HG03064 (cell line): Measurements from ENCODE around the gene UBAC1.
"Not testable (repeated sequence)": the region's sequence is repeated elsewhere in the genome, so short reads cannot be mapped to it uniquely, and the experiment has no call there.

Experiments
- ATAC-seq: cut with Tn5 transposase; IDR thresholded peaks from one replicate; pipeline ENCODE4 v1.9.1; 2021; ENCODE audit warnings: low read depth; ENCODE audit not compliant: unreplicated experiment

Gene UBAC1

DNA sequence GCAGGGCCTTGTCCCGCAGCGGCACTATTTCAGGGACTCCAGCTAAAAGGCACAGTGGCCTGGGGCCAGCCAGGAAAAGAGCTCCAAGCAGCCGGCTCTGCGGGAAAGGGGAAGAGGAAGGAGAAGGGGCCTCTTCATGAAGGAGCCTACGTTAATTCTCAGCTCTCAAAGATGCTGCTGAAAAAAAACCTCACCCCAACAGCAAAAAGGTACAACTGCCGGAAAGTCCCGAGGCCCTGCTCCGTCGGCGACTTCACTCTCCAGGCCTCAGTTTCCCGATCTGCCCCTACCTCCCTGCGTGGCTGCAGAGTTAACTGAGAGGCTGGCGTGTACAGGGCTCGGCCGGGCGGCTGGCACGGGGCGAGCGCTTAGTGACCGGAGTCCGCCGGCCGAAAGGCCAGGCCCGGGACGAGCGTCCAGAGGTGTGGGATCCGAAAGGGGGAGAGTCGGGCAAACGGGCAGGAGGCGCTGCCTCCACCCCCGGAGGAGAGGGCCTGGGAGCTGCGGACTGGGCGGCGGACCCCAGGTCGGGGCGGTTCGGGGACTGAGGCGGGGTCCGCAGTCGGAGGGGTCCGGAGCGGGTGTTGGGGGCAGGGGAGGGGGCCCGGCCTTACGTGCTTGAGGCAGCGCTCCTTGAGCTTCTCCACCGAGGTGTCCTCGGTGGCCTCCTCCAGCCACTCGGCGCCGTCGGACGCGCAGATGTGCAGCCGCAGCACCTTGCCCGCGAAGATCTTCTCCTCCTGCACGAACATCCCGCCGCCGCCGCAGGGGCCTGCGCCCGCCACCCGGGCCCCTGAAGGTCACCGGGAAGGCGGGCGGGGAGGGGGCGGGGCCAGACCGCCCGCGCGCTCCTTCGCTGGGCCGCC is 529 bp downstream of the UBAC1 start:
- ATAC-seq = no peak

- ATAC-seq = no peak
Measured at GRCh38 chr9:135959814-135960213, 1.4 kb downstream of the UBAC1 start.

DNA sequence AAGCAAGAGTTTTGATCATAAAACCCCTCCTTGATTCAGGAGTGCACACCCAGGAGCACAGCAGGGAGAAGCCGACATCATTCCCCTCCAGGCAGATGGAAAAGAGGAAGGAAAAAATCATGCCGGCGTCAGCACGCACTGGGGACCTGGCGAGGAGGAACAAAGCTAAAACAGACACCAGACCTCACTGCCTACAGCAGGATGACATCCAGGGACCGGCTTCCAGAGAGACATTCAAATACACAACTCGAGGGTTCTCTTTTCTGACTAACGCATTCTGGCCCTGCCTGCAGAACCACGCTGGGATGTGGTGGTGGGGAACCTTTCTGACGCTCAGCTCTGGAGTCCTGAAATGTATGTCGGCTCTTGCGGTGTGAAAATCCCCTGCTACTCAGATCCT is 2.7 kb downstream of the UBAC1 start:
- ATAC-seq = no peak

DNA sequence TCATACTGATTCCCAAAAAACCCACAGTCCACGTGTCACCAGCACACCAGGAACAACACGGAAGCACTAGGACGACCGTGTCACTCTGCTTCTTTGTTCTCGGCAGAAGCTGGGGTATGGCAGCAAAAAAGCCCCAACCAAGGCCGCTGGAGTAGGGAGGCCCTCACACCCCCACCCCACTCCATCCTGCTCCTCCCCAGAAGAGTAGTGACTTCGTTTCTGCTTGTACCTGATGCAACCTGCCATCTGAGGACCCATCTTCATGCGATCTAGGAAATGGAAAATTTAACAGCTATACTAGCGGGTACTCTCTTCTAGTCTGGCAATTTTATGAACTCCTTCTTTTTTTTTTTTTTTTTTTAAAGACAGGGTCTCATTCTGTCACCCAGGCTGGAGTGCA is 3.7 kb downstream of the UBAC1 start:
- ATAC-seq = no peak

- ATAC-seq = no peak
Measured at GRCh38 chr9:135956802-135957174, 4.4 kb downstream of the UBAC1 start.

DNA sequence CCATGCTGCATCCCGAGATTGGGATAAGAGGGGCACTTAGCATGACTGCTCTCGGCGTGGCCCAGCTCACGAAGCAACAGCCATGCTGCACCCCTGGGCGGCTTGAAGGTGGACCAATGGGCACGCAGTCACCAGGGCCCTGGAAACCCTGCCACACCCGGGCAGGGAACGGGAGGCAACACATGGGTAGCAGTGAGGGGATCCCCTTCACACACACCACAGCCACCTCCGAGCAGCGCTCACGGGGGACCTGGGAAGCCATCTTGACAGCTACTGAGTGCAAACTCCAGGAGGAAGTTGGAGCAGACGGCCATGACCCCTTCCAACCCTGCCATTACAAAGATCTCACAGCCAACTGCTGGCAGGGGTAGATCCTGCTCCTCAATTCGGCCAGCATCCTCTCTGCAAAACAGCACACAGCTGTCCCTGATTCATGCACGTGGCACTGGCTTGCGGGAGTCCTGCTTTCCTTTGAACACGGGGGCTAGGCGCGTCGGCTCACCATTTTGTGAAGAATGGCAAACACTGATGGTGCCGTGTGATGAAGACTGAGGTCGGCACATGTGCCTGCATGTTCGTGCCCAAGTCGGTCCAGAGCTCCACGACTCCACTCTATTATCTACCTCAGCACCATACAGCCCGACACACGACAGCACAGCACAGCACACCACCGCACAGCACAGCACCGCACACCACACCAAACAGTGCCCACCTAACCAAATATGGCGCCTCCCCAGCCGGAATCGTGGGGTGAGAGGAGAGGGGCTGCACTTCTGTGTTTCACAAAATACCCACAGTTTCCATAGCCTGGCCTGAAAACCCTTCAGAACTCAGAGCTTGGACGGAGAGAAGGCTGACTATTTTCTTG is 5.0 kb downstream of the UBAC1 start:
- no peak for ATAC-seq

DNA sequence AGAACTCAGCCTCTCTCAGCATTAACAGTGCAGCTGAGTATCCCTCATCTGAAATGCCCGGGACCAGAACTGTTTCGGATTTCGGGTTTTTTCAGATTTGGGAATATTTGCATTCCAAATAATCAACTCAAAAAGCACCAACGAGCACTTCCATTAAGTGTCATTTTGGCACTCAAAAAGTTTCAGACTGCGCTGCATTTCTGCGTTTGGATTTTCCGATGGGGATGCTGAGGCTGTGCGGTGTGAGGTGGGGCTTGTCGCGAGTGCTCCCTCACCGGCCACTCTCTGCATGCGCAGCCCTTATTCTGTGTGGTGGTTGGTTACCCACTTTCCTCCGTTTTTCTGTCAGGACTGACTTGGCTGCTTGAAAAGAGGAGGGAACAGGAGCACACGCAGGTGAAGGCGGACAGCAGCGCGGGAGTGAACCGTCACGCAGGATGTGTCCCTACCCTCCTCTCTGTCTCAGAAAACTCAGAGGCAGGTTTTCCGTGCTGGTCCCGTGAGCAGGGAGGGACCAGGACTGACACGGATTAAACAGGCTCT is 8.4 kb downstream of the UBAC1 start:
- ATAC-seq = no peak

- ATAC-seq = no peak
Measured at GRCh38 chr9:135951889-135952663, 9.1 kb downstream of the UBAC1 start.

DNA sequence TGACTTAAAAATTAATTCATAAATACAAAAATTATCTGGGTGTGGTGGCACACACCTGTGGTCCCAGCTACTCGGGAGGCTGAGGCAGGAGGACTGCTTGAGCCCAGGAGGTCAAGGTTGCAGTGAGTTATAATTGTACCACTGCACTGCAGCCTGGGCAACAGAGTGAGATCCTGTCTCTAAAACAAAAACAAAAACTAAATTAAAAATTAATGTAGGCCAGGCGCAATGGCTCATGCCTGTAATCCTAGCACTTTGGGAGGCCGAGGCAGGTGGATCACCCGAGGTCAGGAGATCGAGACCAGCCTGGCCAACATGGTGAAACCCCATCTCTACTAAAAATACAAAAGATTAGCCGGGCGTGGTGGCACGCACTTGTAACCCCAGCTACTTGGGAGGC is 9.9 kb downstream of the UBAC1 start:
- ATAC-seq = not testable (repeated sequence)

GRCh38 chr9:135950841-135951240 is 10.3 kb downstream of the UBAC1 start:
- not testable (repeated sequence) for ATAC-seq

GRCh38 chr9:135950135-135950682 is 11.0 kb downstream of the UBAC1 start:
- no peak for ATAC-seq

DNA sequence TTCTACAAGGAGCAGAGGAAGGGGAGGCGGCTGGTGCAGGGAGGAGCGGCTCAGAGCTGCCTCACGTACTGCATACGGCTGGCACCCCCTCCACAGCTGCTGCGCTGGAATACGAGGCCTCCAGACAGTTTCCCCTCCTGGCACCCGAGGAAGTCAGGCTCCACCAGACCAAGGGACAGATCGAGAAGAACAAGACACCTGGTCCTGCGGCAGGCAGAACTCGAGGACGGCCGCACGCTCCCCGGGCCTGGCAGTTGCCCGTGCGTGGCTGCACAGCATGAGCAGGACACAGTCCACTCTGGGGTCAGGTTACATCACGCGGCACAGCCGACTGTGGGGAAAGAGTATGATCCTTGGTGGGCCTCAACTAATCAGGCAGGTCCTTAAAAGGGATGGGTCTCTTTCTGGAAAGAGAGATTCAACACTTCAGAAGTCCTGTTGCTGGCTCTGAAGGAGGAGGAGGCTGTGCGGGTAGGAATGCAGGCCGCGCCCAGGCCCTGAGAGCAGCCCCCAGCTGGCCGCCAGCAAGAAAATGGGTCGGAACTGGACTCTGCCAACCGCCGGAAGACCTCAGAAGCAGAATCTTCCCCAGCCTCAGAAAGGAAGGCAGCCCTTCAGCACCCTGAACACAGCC is 11.6 kb downstream of the UBAC1 start:
- ATAC-seq = no peak

- no peak for ATAC-seq
Measured at GRCh38 chr9:135948968-135949367, 12.2 kb downstream of the UBAC1 start.

- no peak for ATAC-seq
Measured at GRCh38 chr9:135948446-135948845, 12.7 kb downstream of the UBAC1 start.

DNA sequence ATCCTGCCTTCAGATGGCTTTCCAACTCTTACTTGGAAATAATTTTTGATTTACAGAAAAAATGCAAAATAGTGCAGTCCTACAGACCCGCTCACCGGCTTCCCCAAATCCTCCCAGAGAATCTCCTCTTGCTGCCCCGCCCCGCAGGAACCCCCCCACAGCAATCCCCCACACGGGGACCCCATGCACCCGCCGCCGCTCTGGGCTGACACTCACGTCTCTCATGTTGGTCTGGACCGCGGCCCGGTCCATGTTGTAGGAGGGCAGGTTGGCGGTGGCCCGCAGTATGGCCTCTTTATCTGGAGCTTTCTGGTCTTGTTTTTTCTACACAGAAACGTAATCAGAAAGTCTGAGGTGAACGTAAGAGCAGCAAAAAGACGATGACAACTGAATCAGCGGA is 13.6 kb downstream of the UBAC1 start:
- no peak for ATAC-seq

DNA sequence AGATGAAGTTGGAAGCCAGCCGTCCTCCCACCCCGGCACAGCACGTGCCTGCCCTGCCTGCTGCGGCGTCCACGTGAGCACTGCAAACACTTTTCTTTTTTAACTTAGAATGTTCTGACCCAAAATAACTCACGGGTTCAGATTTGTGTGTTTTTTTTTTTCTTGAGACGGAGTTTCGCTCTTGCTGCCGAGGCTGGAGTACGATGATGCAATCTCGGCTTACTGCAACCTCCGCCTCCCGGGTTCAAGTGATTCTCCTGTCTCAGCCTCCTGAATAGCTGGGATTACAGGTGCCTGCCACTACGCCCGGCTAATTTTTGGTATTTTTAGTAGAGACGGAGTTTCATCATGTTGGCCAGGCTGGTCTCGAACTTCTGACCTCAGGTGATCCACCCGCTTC is 14.1 kb downstream of the UBAC1 start:
- not testable (repeated sequence) for ATAC-seq

- ATAC-seq = no peak
Measured at GRCh38 chr9:135946392-135946994, 14.7 kb downstream of the UBAC1 start.

GRCh38 chr9:135945969-135946368 is 15.2 kb downstream of the UBAC1 start:
- no peak for ATAC-seq

DNA sequence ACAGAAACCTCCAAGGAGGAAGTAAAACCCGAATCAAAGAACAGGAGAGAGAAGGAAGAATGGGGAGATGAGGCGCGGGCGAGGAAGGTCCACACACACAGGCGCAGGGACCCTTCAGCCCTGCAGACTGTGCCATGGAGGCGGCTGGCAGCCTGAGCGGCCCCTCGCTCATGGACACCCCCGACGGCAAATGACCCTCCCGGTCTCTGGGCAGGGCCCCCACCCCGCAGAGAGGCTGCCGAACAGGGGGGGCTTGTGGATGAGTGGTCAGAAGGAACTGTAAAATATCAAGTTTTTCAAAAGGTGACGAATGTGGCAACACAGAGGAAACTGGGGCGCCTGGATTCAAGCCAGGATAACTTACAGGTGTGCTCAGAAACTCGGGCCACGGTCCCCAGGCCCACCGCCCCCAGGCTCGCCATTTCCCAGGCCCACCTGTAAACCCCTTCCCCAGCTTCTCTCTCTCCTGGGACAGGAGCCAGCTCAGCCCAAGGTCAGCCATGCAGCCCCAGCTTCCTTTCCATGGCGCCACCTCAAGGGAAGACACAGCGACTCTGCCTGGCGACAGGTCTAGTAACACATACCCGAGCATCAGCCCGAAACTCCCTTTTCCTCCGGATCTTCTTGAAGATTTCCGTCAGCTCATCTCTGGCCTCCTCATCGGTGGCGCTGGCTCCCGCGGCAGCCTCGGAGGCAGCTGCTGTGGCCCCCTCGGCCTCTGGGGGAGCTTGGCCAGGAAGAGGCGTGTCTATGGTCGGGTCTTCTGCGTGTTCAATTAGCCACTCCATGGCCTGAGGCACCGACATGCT is 16.5 kb downstream of the UBAC1 start:
- ATAC-seq = no peak
